ENCODE results near the gene STEAP1B. TPM values are rescaled to one million over a fixed set of nuclear protein-coding genes. Genes with fewer than 3 reads are reported as not detected.

STEAP1B gene
- polyA plus RNA-seq, 3 donors: 0.16 TPM; not detected in 2

DNA sequence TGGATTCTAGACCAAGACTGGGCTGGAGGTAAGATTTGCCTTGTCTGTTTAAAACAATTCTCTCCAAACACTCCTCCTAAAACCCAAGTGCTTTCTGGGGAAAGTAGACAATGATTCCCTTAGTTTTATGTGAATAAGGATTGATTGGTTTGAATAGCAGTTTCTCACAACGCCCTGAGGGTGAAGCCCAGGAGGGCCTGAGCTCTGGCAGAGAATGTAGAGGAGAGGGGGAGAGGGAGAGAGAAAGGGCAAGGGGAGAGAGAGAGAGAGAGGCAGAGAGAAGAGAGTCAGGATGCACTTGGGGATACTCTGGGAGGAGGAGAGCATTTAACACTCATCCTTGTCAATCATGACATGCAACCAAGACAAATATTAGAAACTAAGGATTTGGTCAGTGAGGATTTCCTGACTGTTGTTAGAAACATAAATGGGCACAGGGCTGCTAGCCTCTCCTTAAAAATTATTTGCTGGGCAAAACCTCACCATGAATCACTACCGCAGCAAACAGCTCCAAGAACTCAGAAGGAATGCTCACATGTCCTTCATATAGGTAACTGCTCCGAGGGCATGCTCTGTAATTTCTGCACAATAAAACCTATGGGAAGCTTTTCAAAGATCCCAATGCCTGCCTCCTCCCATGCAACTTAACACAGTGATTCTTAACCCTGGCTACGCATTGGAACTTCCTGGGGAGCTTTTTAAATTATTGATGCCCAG, 87.9 kb downstream of the STEAP1B start:
- Mint-ChIP-seq H3K4me3 (no peak overlapping the region), H3K4me1 (no peaks in the 10 kb centered on the region), H3K27ac (no peak overlapping the region), H3K27me3 (ENCODE audit: low read depth in 3 of 3) (peaks cover 0 to 7% (median 0%) of the 10 kb centered on the region in 3 donors), H3K36me3 (no peaks in the 10 kb centered on the region), H3K9me3 (peaks cover 0 to 4% (median 0%) of the 10 kb centered on the region in 7 donors)
- H3K79me2 ChIP-seq (ENCODE audit: insufficient read depth, low read length): no peaks in the 10 kb centered on the region
- H3K9me3 ChIP-seq (replicated peaks in 1 of 2; ENCODE audit: control insufficient read depth in 1 of 2, insufficient read depth in 1 of 2, low read length in 2 of 2): peaks cover 0 to under 1% of the 10 kb centered on the region in 2 donors
- intact Hi-C loops (cut with micrococcal nuclease): no loop called here
- 100% methylated on average over 1 of the region's 4 CpGs for WGBS (ENCODE audit: insufficient coverage)
- no peaks in the 10 kb centered on the region for H4K20me1 ChIP-seq (ENCODE audit: insufficient read depth, low read length)
- H3K9ac ChIP-seq (ENCODE audit: insufficient read depth, low read length, poor library complexity, severe bottlenecking): no peak overlapping the region
- no peak for TF ChIP-seq CTCF (IDR thresholded peaks at IDR 0.05)
- H2AFZ ChIP-seq (ENCODE audit: insufficient read depth, low read depth, low read length, poor library complexity, severe bottlenecking): no peak overlapping the region
- no peak overlapping the region for H3K4me3 ChIP-seq (replicated peaks in 1 of 3; ENCODE audit: low read depth in 2 of 3, low read length in 3 of 3)
- no peak overlapping the region for H3K4me2 ChIP-seq (replicated peaks; ENCODE audit: extremely low read depth, low read length, poor library complexity, severe bottlenecking)
- H3K27ac ChIP-seq (ENCODE audit: low read depth in 1 of 2, low read length in 2 of 2): no peak overlapping the region
- no peaks in the 10 kb centered on the region for H3K36me3 ChIP-seq (replicated peaks in 1 of 2; ENCODE audit: control insufficient read depth in 1 of 2, insufficient read depth in 2 of 2, low read length in 2 of 2)
- DNase-seq: no peak
- H3K4me1 ChIP-seq (ENCODE audit: control insufficient read depth in 1 of 2, insufficient read depth in 2 of 2, low read length in 2 of 2): no peaks in the 10 kb centered on the region
- no peaks in the 10 kb centered on the region for H3K27me3 ChIP-seq (ENCODE audit: control insufficient read depth in 2 of 2, insufficient read depth in 2 of 2, low read length in 2 of 2)

DNA sequence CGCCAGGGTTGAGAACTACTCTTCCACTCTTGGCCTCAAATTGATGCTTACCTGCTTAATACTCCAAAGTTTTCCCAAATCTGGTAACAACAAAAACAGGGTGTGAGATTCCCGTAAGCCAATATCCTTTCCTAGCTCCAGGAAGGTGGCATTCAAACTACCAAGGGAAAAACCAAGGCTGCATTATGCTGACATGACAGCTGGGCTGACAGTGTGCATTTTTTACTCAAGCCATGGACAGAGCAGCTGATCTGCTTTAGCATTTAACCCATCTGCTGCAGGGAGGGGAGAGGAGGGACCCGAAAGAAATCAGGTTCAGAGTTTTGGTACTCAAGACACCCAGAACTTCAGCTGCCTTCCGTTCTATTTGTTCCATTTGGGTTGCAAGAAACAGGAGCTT, 93.3 kb downstream of the STEAP1B start:
- Mint-ChIP-seq H3K27ac (peak overlapping the region in 1 of 7 donors; percentile 46), H3K36me3 (no peaks in the 10 kb centered on the region), H3K4me3 (no peak overlapping the region), H3K9me3 (peaks cover 0 to 15% (median 6%) of the 10 kb centered on the region in 7 donors), H3K4me1 (peaks cover 2% of the 10 kb centered on the region), H3K27me3 (ENCODE audit: low read depth in 3 of 3) (no peaks in the 10 kb centered on the region)
- intact Hi-C loops (cut with micrococcal nuclease): no loop called here
- no peak for DNase-seq
- Histone ChIP-seq H3K9me3 (replicated peaks in 1 of 2; ENCODE audit: control insufficient read depth in 1 of 2, insufficient read depth in 1 of 2, low read length in 2 of 2) (peaks cover 0 to 8% of the 10 kb centered on the region in 2 donors), H4K20me1 (ENCODE audit: insufficient read depth, low read length) (no peaks in the 10 kb centered on the region), H3K27me3 (ENCODE audit: control insufficient read depth in 2 of 2, insufficient read depth in 2 of 2, low read length in 2 of 2) (no peaks in the 10 kb centered on the region), H3K36me3 (replicated peaks in 1 of 2; ENCODE audit: control insufficient read depth in 1 of 2, insufficient read depth in 2 of 2, low read length in 2 of 2) (no peaks in the 10 kb centered on the region), H3K9ac (ENCODE audit: insufficient read depth, low read length, poor library complexity, severe bottlenecking) (no peak overlapping the region), H3K4me3 (replicated peaks in 1 of 3; ENCODE audit: low read depth in 2 of 3, low read length in 3 of 3) (no peak overlapping the region), H3K4me1 (ENCODE audit: control insufficient read depth in 1 of 2, insufficient read depth in 2 of 2, low read length in 2 of 2) (no peaks in the 10 kb centered on the region), H2AFZ (ENCODE audit: insufficient read depth, low read depth, low read length, poor library complexity, severe bottlenecking) (no peak overlapping the region), H3K4me2 (replicated peaks; ENCODE audit: extremely low read depth, low read length, poor library complexity, severe bottlenecking) (no peak overlapping the region), H3K27ac (ENCODE audit: low read depth in 1 of 2, low read length in 2 of 2) (no peak overlapping the region), H3K79me2 (ENCODE audit: insufficient read depth, low read length) (no peaks in the 10 kb centered on the region)
- TF ChIP-seq CTCF (IDR thresholded peaks at IDR 0.05): no peak
- WGBS (ENCODE audit: insufficient coverage): 96% methylated on average over 4 of the region's 4 CpGs
